ENCODE results near the gene BABAM2.

The BABAM2 gene

GRCh38 chr2:28135799-28136198 lies 245.3 kb downstream of the BABAM2 start:
- Histone ChIP-seq H3K4me1 (ENCODE audit: control insufficient read depth, insufficient read depth, low read length, poor library complexity, severe bottlenecking) (no peaks in the 10 kb centered on the region), H3K27ac (ENCODE audit: low read depth, low read length, severe bottlenecking) (no peak overlapping the region), H3K36me3 (ENCODE audit: control insufficient read depth, insufficient read depth, low read length) (no peaks in the 10 kb centered on the region), H3K4me3 (ENCODE audit: extremely low read depth, insufficient read depth, low read length, poor library complexity, severe bottlenecking) (no peak overlapping the region), H3K9me3 (ENCODE audit: control insufficient read depth, low read length) (no peaks in the 10 kb centered on the region)
- 77 to 79% methylated on average over 4 of the region's 4 CpGs for WGBS, 2 experiments (ENCODE audit: insufficient coverage in 2 of 2)

- Histone ChIP-seq H3K4me3 (ENCODE audit: extremely low read depth, insufficient read depth, low read length, poor library complexity, severe bottlenecking) (no peak overlapping the region), H3K36me3 (ENCODE audit: control insufficient read depth, insufficient read depth, low read length) (no peaks in the 10 kb centered on the region), H3K4me1 (ENCODE audit: control insufficient read depth, insufficient read depth, low read length, poor library complexity, severe bottlenecking) (no peaks in the 10 kb centered on the region), H3K9me3 (ENCODE audit: control insufficient read depth, low read length) (no peaks in the 10 kb centered on the region), H3K27ac (ENCODE audit: low read depth, low read length, severe bottlenecking) (no peak overlapping the region)
- WGBS, 2 experiments (ENCODE audit: insufficient coverage in 2 of 2) = 100% methylated on average over 1 to 2 of the region's 6 CpGs
Observed at GRCh38 chr2:28136556-28136955, 246.0 kb downstream of the BABAM2 start.

- no peaks in the 10 kb centered on the region for H3K36me3 ChIP-seq (ENCODE audit: control insufficient read depth, insufficient read depth, low read length)
- H3K4me1 ChIP-seq (ENCODE audit: control insufficient read depth, insufficient read depth, low read length, poor library complexity, severe bottlenecking) = no peaks in the 10 kb centered on the region
- H3K27ac ChIP-seq (ENCODE audit: low read depth, low read length, severe bottlenecking) = no peak overlapping the region
- H3K4me3 ChIP-seq (ENCODE audit: extremely low read depth, insufficient read depth, low read length, poor library complexity, severe bottlenecking) = no peak overlapping the region
- H3K9me3 ChIP-seq (ENCODE audit: control insufficient read depth, low read length) = no peaks in the 10 kb centered on the region
- WGBS, 2 experiments (ENCODE audit: insufficient coverage in 2 of 2) = 91 to 100% methylated on average over 1 of the region's 2 CpGs
Observed at GRCh38 chr2:28137221-28137620, 246.7 kb downstream of the BABAM2 start.

- H3K4me3 ChIP-seq (ENCODE audit: extremely low read depth, insufficient read depth, low read length, poor library complexity, severe bottlenecking) = no peak overlapping the region
- H3K36me3 ChIP-seq (ENCODE audit: control insufficient read depth, insufficient read depth, low read length) = no peaks in the 10 kb centered on the region
- no peaks in the 10 kb centered on the region for H3K4me1 ChIP-seq (ENCODE audit: control insufficient read depth, insufficient read depth, low read length, poor library complexity, severe bottlenecking)
- no peak overlapping the region for H3K27ac ChIP-seq (ENCODE audit: low read depth, low read length, severe bottlenecking)
- H3K9me3 ChIP-seq (ENCODE audit: control insufficient read depth, low read length) = no peaks in the 10 kb centered on the region
Observed at GRCh38 chr2:28142386-28142785, 251.9 kb downstream of the BABAM2 start.

GRCh38 chr2:28148000-28148399 lies 257.5 kb downstream of the BABAM2 start:
- Histone ChIP-seq H3K4me3 (ENCODE audit: extremely low read depth, insufficient read depth, low read length, poor library complexity, severe bottlenecking) (no peak overlapping the region), H3K27ac (ENCODE audit: low read depth, low read length, severe bottlenecking) (no peak overlapping the region), H3K9me3 (ENCODE audit: control insufficient read depth, low read length) (no peaks in the 10 kb centered on the region), H3K4me1 (ENCODE audit: control insufficient read depth, insufficient read depth, low read length, poor library complexity, severe bottlenecking) (no peaks in the 10 kb centered on the region), H3K36me3 (ENCODE audit: control insufficient read depth, insufficient read depth, low read length) (no peaks in the 10 kb centered on the region)
- 85 to 96% methylated on average over 2 of the region's 2 CpGs for WGBS, 2 experiments (ENCODE audit: insufficient coverage in 2 of 2)

GRCh38 chr2:28148566-28148965 lies 258.0 kb downstream of the BABAM2 start:
- WGBS, 2 experiments (ENCODE audit: insufficient coverage in 2 of 2) = 81 to 100% methylated on average over 1 to 5 of the region's 5 CpGs
- no peak overlapping the region for H3K4me3 ChIP-seq (ENCODE audit: extremely low read depth, insufficient read depth, low read length, poor library complexity, severe bottlenecking)
- H3K36me3 ChIP-seq (ENCODE audit: control insufficient read depth, insufficient read depth, low read length) = no peaks in the 10 kb centered on the region
- no peaks in the 10 kb centered on the region for H3K4me1 ChIP-seq (ENCODE audit: control insufficient read depth, insufficient read depth, low read length, poor library complexity, severe bottlenecking)
- H3K9me3 ChIP-seq (ENCODE audit: control insufficient read depth, low read length) = no peaks in the 10 kb centered on the region
- H3K27ac ChIP-seq (ENCODE audit: low read depth, low read length, severe bottlenecking) = no peak overlapping the region

GRCh38 chr2:28150236-28150915 lies 259.8 kb downstream of the BABAM2 start:
- Histone ChIP-seq H3K4me3 (ENCODE audit: extremely low read depth, insufficient read depth, low read length, poor library complexity, severe bottlenecking) (no peak overlapping the region), H3K9me3 (ENCODE audit: control insufficient read depth, low read length) (no peaks in the 10 kb centered on the region), H3K4me1 (ENCODE audit: control insufficient read depth, insufficient read depth, low read length, poor library complexity, severe bottlenecking) (no peaks in the 10 kb centered on the region), H3K36me3 (ENCODE audit: control insufficient read depth, insufficient read depth, low read length) (no peaks in the 10 kb centered on the region), H3K27ac (ENCODE audit: low read depth, low read length, severe bottlenecking) (no peak overlapping the region)
- WGBS, 2 experiments (ENCODE audit: insufficient coverage in 2 of 2) = 90 to 92% methylated on average over 5 of the region's 5 CpGs

- WGBS, 2 experiments (ENCODE audit: insufficient coverage in 2 of 2) = 93 to 100% methylated on average over 1 to 2 of the region's 4 CpGs
- peaks cover 5% of the 10 kb centered on the region for H3K9me3 ChIP-seq (ENCODE audit: control insufficient read depth, low read length)
- H3K4me1 ChIP-seq (ENCODE audit: control insufficient read depth, insufficient read depth, low read length, poor library complexity, severe bottlenecking) = no peaks in the 10 kb centered on the region
- H3K27ac ChIP-seq (ENCODE audit: low read depth, low read length, severe bottlenecking) = no peak overlapping the region
- no peak overlapping the region for H3K4me3 ChIP-seq (ENCODE audit: extremely low read depth, insufficient read depth, low read length, poor library complexity, severe bottlenecking)
- no peaks in the 10 kb centered on the region for H3K36me3 ChIP-seq (ENCODE audit: control insufficient read depth, insufficient read depth, low read length)
Observed at GRCh38 chr2:28150994-28151393, 260.5 kb downstream of the BABAM2 start.

- WGBS, 2 experiments (ENCODE audit: insufficient coverage in 2 of 2) = 100% methylated on average over 1 to 2 of the region's 3 CpGs
- no peak overlapping the region for H3K4me3 ChIP-seq (ENCODE audit: extremely low read depth, insufficient read depth, low read length, poor library complexity, severe bottlenecking)
- H3K27ac ChIP-seq (ENCODE audit: low read depth, low read length, severe bottlenecking) = no peak overlapping the region
Observed at GRCh38 chr2:28152585-28153280, 262.2 kb downstream of the BABAM2 start.

GRCh38 chr2:28153851-28154250 lies 263.3 kb downstream of the BABAM2 start:
- H3K4me1 ChIP-seq (ENCODE audit: control insufficient read depth, insufficient read depth, low read length, poor library complexity, severe bottlenecking) = no peaks in the 10 kb centered on the region
- peaks cover 7% of the 10 kb centered on the region for H3K9me3 ChIP-seq (ENCODE audit: control insufficient read depth, low read length)
- no peak overlapping the region for H3K27ac ChIP-seq (ENCODE audit: low read depth, low read length, severe bottlenecking)
- H3K4me3 ChIP-seq (ENCODE audit: extremely low read depth, insufficient read depth, low read length, poor library complexity, severe bottlenecking) = no peak overlapping the region
- H3K36me3 ChIP-seq (ENCODE audit: control insufficient read depth, insufficient read depth, low read length) = no peaks in the 10 kb centered on the region
- WGBS, 2 experiments (ENCODE audit: insufficient coverage in 2 of 2) = 89 to 100% methylated on average over 2 of the region's 3 CpGs

More at GRCh38 chr2:28152585-28153280, 262.2 kb downstream of the BABAM2 start:
- H3K9me3 ChIP-seq (ENCODE audit: control insufficient read depth, low read length) = peaks cover 7% of the 10 kb centered on the region
- H3K4me1 ChIP-seq (ENCODE audit: control insufficient read depth, insufficient read depth, low read length, poor library complexity, severe bottlenecking) = no peaks in the 10 kb centered on the region
- H3K36me3 ChIP-seq (ENCODE audit: control insufficient read depth, insufficient read depth, low read length) = no peaks in the 10 kb centered on the region

GRCh38 chr2:28155086-28155485 lies 264.6 kb downstream of the BABAM2 start:
- Histone ChIP-seq H3K9me3 (ENCODE audit: control insufficient read depth, low read length) (peaks cover 7% of the 10 kb centered on the region), H3K4me3 (ENCODE audit: extremely low read depth, insufficient read depth, low read length, poor library complexity, severe bottlenecking) (no peak overlapping the region), H3K4me1 (ENCODE audit: control insufficient read depth, insufficient read depth, low read length, poor library complexity, severe bottlenecking) (no peaks in the 10 kb centered on the region), H3K27ac (ENCODE audit: low read depth, low read length, severe bottlenecking) (no peak overlapping the region), H3K36me3 (ENCODE audit: control insufficient read depth, insufficient read depth, low read length) (no peaks in the 10 kb centered on the region)
- WGBS, 2 experiments (ENCODE audit: insufficient coverage in 2 of 2) = no CpG with 5 or more reads among the region's 4 CpGs

All from mesodermal cell (in vitro differentiated cells).